Stimulated activated CD8-positive, alpha-beta memory T cell treated with anti-CD3 and anti-CD28 coated beads, Interleukin-4, amount 100 ng/mL, for 24 hours (primary cell): ENCODE data around the gene SEMA6B.

Source experiments
- DNase-seq: peaks from one replicate; pipeline ENCODE4 v3.0.0-alpha.2; 2020; ENCODE audit warnings: low read depth

SEMA6B gene

GRCh38 chr19:4587527-4587926 lies 28.0 kb upstream of the SEMA6B start:
- no peak for DNase-seq

- no peak for DNase-seq
These were observed 27.2 kb upstream of the SEMA6B start for GRCh38 chr19:4586691-4587090.

GRCh38 chr19:4586245-4586644 lies 26.8 kb upstream of the SEMA6B start:
- DNase-seq: no peak

- DNase-seq: no peak
These were observed 26.1 kb upstream of the SEMA6B start for GRCh38 chr19:4585556-4585955.

GRCh38 chr19:4584670-4585460 lies 25.4 kb upstream of the SEMA6B start:
- DNase-seq: no peak

GRCh38 chr19:4583961-4584669 lies 24.6 kb upstream of the SEMA6B start:
- DNase-seq: no peak

GRCh38 chr19:4582980-4583842 lies 23.7 kb upstream of the SEMA6B start:
- DNase-seq: no peak

- DNase-seq: no peak
These were observed 22.4 kb upstream of the SEMA6B start for GRCh38 chr19:4581666-4582553.

- DNase-seq: no peak
These were observed 21.6 kb upstream of the SEMA6B start for GRCh38 chr19:4580961-4581665.

- DNase-seq: no peak
These were observed 20.8 kb upstream of the SEMA6B start for GRCh38 chr19:4580021-4580901.

GRCh38 chr19:4579389-4579788 lies 19.9 kb upstream of the SEMA6B start:
- DNase-seq: no peak

- no peak for DNase-seq
These were observed 19.2 kb upstream of the SEMA6B start for GRCh38 chr19:4578552-4579248.

- DNase-seq: no peak
These were observed 17.7 kb upstream of the SEMA6B start for GRCh38 chr19:4577020-4577782.

- DNase-seq: peak; percentile 56
These were observed 16.8 kb upstream of the SEMA6B start for GRCh38 chr19:4576016-4576933.

GRCh38 chr19:4575267-4576015 lies 16.0 kb upstream of the SEMA6B start:
- DNase-seq: no peak

GRCh38 chr19:4573682-4574081 lies 14.2 kb upstream of the SEMA6B start:
- no peak for DNase-seq
